Loucy (cell line): ENCODE data around the gene RGPD4.

Source experiments
- H2AFZ ChIP-seq: fragments of 200-600 bp; sonication (generic); 2 replicates; pipeline ENCODE4 v1.6.0; 2016; ENCODE audit warnings: antibody characterized with exemption, mild to moderate bottlenecking, low read length, moderate library complexity
- H3F3A ChIP-seq: fragments of 200-600 bp; 2 replicates; pipeline ENCODE4 v1.6.0; 2016; ENCODE audit warnings: antibody characterized with exemption, low read depth, mild to moderate bottlenecking
- H3K27me3 ChIP-seq: fragments of 200-600 bp; sonication (generic); 2 replicates; pipeline ENCODE4 v1.6.1; 2014; ENCODE audit warnings: low read length, mild to moderate bottlenecking; ENCODE audit not compliant: insufficient read depth, poor library complexity, severe bottlenecking
- H3K36me3 ChIP-seq: fragments of 200-600 bp; sonication (generic); 2 replicates; pipeline ENCODE4 v1.6.1; 2016; ENCODE audit warnings: low read length; ENCODE audit not compliant: insufficient read depth
- H3K4me1 ChIP-seq: fragments of 200-600 bp; sonication (generic); 2 replicates; pipeline ENCODE4 v1.5.1; 2014; ENCODE audit warnings: low read length, mild to moderate bottlenecking; ENCODE audit not compliant: insufficient read depth, poor library complexity, severe bottlenecking
- H3K4me2 ChIP-seq: fragments of 200-600 bp; sonication (generic); 2 replicates; pipeline ENCODE4 v1.6.0; 2014; ENCODE audit warnings: antibody characterized with exemption, low read length, low read depth, mild to moderate bottlenecking; ENCODE audit not compliant: poor library complexity, severe bottlenecking
- H3K4me3 ChIP-seq: fragments of 200-600 bp; sonication (generic); 2 replicates; pipeline ENCODE4 v1.5.1; 2014; ENCODE audit warnings: low read length, mild to moderate bottlenecking, mixed read lengths; ENCODE audit not compliant: poor library complexity, severe bottlenecking
- H3K79me2 ChIP-seq: fragments of 200-600 bp; sonication (generic); 2 replicates; pipeline ENCODE4 v1.6.1; 2014; ENCODE audit warnings: low read length; ENCODE audit not compliant: insufficient read depth
- H3K9ac ChIP-seq: fragments of 200-600 bp; sonication (generic); 2 replicates; pipeline ENCODE4 v1.6.0; 2014; ENCODE audit warnings: mild to moderate bottlenecking, low read depth, low read length, moderate library complexity; ENCODE audit not compliant: poor library complexity, severe bottlenecking
- H3K9me2 ChIP-seq: fragments of 200-600 bp; sonication (generic); replicated peaks from 2 replicates; pipeline ENCODE4 v1.6.1; 2016; ENCODE audit warnings: low read depth, low read length, mixed read lengths
- H3K9me3 ChIP-seq: fragments of 200-600 bp; sonication (generic); 2 replicates; pipeline ENCODE4 v1.6.1; 2014; ENCODE audit warnings: mild to moderate bottlenecking, antibody characterized with exemption, low read length, low read depth; ENCODE audit not compliant: insufficient read depth
- H4K20me1 ChIP-seq: fragments of 200-600 bp; sonication (generic); 2 replicates; pipeline ENCODE4 v1.6.0; 2014; ENCODE audit warnings: antibody characterized with exemption, low read length, mild to moderate bottlenecking; ENCODE audit not compliant: insufficient read depth, poor library complexity, severe bottlenecking
- CTCF ChIP-seq: fragments of 200-600 bp; sonication (generic); conservative IDR thresholded peaks from 2 replicates; pipeline ENCODE4 v1.5.1; 2014; ENCODE audit warnings: mild to moderate bottlenecking, antibody characterized with exemption, low read length
- EZH2phosphoT487 ChIP-seq: fragments of 200-600 bp; IDR thresholded peaks from 2 replicates; pipeline ENCODE4 v1.6.1; 2018; ENCODE audit warnings: antibody characterized with exemption, mild to moderate bottlenecking, moderate library complexity, borderline replicate concordance

Gene RGPD4

DNA sequence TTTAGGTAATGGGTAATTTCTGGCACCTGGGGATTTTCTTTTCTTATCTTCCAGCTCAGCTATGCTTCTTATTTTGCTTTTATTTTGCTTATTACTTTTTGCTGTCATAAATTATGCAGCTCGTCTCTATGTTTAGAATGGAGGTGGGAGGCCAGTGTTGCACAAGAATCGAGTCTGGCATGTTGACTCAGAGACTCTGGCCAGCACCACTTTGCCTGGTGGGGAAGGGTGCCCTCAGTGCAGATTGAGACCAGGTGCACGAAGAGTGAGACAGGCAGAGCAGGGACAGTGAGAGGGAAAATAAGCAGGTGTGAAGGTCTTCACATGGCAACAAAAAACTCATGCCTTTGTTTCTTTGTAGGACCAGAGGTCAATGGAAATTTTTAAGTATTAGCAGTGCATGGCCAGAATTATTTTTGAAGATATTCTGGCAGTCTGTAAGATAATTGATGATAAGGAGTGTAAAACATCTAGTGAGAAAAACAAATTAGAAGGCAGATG, 100.4 kb downstream of the RGPD4 start:
- no peaks in the 10 kb centered on the region for H3K79me2 ChIP-seq
- H3K27me3 ChIP-seq: no peaks in the 10 kb centered on the region
- H3K9me3 ChIP-seq: no peaks in the 10 kb centered on the region
- H3K36me3 ChIP-seq: no peaks in the 10 kb centered on the region
- H4K20me1 ChIP-seq: no peaks in the 10 kb centered on the region
- no peaks in the 10 kb centered on the region for H3F3A ChIP-seq
- no peaks in the 10 kb centered on the region for H3K9me2 ChIP-seq
- no peaks in the 10 kb centered on the region for H3K4me1 ChIP-seq
- no peak overlapping the region for H2AFZ ChIP-seq
- H3K9ac ChIP-seq: no peak overlapping the region
- TF ChIP-seq CTCF: no peak
- TF ChIP-seq EZH2phosphoT487: no peak
- no peak overlapping the region for H3K4me2 ChIP-seq
- H3K4me3 ChIP-seq: no peak overlapping the region

DNA sequence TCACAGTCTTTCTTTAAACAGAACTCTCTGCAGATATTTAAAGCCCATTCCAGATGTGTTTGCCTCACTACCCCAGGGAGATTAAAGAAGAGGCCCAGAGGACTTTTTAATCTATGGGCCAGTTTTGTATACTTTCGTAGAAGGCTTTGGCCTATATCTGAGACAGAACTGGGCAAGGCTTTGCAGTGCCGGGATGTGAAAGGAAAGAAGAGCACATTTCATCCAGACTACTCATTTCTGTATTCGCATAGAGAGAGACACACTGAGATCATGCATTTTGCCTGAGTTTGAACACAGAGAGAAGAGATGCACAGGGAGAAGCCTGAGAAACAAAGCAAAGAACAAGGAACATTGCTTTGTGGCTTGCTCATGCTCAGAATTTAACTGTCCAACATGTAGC, 104.7 kb downstream of the RGPD4 start:
- Histone ChIP-seq H3K9me3 (no peaks in the 10 kb centered on the region), H2AFZ (no peak overlapping the region), H3K4me2 (no peak overlapping the region), H3K9me2 (no peaks in the 10 kb centered on the region), H3F3A (no peaks in the 10 kb centered on the region), H4K20me1 (no peaks in the 10 kb centered on the region), H3K36me3 (no peaks in the 10 kb centered on the region), H3K4me3 (no peak overlapping the region), H3K27me3 (no peaks in the 10 kb centered on the region), H3K4me1 (no peaks in the 10 kb centered on the region), H3K79me2 (no peaks in the 10 kb centered on the region), H3K9ac (no peak overlapping the region)
- TF ChIP-seq EZH2phosphoT487 (no peak), CTCF (no peak)

GRCh38 chr2:107932488-107932887, 105.8 kb downstream of the RGPD4 start:
- Histone ChIP-seq H3F3A (no peaks in the 10 kb centered on the region), H3K9me3 (no peaks in the 10 kb centered on the region), H3K4me3 (no peak overlapping the region), H3K79me2 (no peaks in the 10 kb centered on the region), H3K36me3 (no peaks in the 10 kb centered on the region), H3K4me2 (no peak overlapping the region), H3K9me2 (no peaks in the 10 kb centered on the region), H2AFZ (no peak overlapping the region), H3K9ac (no peak overlapping the region), H3K27me3 (no peaks in the 10 kb centered on the region), H3K4me1 (no peaks in the 10 kb centered on the region), H4K20me1 (no peaks in the 10 kb centered on the region)
- TF ChIP-seq EZH2phosphoT487 (no peak), CTCF (no peak)
